Activated naive CD4-positive, alpha-beta T cell treated with anti-CD3 and anti-CD28 coated beads, Interleukin-2, amount 10 ng/mL, durations not matched to agents 7 days and 5 days (primary cell): ENCODE data around the gene KCNJ3.

Experiments
- CTCF ChIA-PET: fragments of 350-600 bp; sonication (Branson Sonifier 250); formaldehyde crosslinking; loops from one replicate; lab custom pipeline; 2021; ENCODE audit warnings: antibody characterized with exemption; lab: Charles Lee
- DNase-seq: peaks from one replicate; pipeline ENCODE4 v3.0.0-alpha.2; 2020
- H3K27ac Mint-ChIP-seq: one replicate; pipeline ENCODE4 v1.8.0; 2021; ENCODE audit warnings: mild to moderate bottlenecking, moderate library complexity, mixed read lengths
- H3K27me3 Mint-ChIP-seq: one replicate; pipeline ENCODE4 v1.8.0; 2021; ENCODE audit warnings: mild to moderate bottlenecking, mixed read lengths
- H3K36me3 Mint-ChIP-seq: one replicate; pipeline ENCODE4 v1.8.0; 2021; ENCODE audit warnings: mixed read lengths
- H3K4me1 Mint-ChIP-seq: one replicate; pipeline ENCODE4 v1.8.0; 2021; ENCODE audit warnings: mixed read lengths
- H3K4me3 Mint-ChIP-seq: one replicate; pipeline ENCODE4 v1.8.0; 2021; ENCODE audit warnings: mild to moderate bottlenecking, moderate library complexity, mixed read lengths
- H3K9me3 Mint-ChIP-seq: one replicate; pipeline ENCODE4 v1.8.0; 2021; ENCODE audit warnings: mixed read lengths

KCNJ3 gene, protein sequence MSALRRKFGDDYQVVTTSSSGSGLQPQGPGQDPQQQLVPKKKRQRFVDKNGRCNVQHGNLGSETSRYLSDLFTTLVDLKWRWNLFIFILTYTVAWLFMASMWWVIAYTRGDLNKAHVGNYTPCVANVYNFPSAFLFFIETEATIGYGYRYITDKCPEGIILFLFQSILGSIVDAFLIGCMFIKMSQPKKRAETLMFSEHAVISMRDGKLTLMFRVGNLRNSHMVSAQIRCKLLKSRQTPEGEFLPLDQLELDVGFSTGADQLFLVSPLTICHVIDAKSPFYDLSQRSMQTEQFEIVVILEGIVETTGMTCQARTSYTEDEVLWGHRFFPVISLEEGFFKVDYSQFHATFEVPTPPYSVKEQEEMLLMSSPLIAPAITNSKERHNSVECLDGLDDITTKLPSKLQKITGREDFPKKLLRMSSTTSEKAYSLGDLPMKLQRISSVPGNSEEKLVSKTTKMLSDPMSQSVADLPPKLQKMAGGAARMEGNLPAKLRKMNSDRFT

DNA sequence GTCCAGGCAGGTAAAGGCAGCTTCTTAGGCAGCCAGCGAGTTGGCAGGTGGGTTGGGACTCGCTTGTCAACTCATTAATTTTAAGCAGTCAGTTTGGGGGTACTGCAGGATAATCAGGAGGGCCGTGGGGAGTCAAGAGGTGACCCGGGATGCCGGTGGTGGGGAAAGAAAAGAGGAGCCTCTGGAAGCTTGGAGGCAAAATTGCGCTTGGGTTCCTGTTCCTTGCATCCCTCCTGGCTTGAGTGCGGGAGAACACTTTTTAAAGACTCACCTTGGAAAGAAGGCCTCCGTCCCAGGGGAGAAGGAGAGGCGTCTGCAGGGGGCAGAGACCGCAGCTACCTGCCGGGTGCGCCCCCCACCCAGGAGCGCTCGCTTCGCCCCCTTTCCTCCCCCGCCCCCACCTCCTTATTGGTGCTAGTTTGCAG is at the start of gene KCNJ3:
Gene KCNJ3, plus strand, starts transcription at position 400 of the 425 bp plus-strand sequence. CDS start 81 bp downstream, outside the sequence.
- Mint-ChIP-seq H3K4me3 (no peak within 1 kb of the TSS), H3K4me1 (no peaks in the 10 kb centered on the region), H3K9me3 (no peaks in the 10 kb centered on the region), H3K27ac (peak within 1 kb of the TSS; percentile 28), H3K27me3 (peaks cover 35% of the 10 kb centered on the region), H3K36me3 (no peaks in the 10 kb centered on the region)
- DNase-seq, result no peak
- CTCF ChIA-PET, result no interaction called here

DNA sequence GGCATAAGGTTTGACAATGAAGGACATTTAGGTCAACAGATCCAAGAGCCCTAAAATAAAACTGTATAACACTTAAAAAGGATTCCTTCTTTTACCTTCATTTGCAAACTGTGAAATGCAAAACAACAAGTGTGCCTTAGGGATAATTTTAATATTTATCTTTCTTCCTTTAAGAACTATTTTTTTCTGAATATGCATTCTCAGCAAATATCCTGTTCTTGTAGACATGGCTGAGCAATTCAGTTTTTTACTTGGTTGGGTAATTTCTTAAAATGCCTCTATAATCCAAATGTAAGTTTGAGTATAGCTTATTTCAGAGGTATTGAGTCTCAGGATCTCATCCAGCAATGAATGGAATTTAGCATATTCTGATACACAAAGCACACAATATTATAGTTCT is 43.0 kb upstream of the KCNJ3 start:
- DNase-seq, result no peak
- Mint-ChIP-seq H3K27ac (no peak overlapping the region), H3K4me3 (no peak overlapping the region), H3K27me3 (no peaks in the 10 kb centered on the region), H3K36me3 (no peaks in the 10 kb centered on the region), H3K4me1 (no peaks in the 10 kb centered on the region), H3K9me3 (no peaks in the 10 kb centered on the region)
- CTCF ChIA-PET, result no interaction called here

DNA sequence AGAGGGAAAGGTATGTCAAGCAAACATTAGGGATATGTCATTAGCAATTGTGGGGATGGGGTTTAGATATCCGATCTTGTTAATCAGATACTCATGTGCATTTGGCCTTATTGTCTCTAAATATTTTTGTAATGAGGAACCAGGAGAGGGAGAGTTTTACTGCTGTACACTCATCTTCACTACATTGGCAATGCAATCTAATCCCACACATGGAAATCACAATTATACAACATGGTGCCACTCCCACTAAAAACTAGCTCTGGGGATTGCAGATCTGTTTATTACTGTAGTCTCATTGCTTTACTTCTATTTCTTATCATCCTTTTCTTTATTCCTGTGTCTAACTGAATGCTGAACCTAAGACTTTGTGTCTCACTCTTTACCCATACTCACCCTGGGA is 39.6 kb upstream of the KCNJ3 start:
- Mint-ChIP-seq H3K4me1 (no peaks in the 10 kb centered on the region), H3K27me3 (no peaks in the 10 kb centered on the region), H3K36me3 (no peaks in the 10 kb centered on the region), H3K9me3 (no peaks in the 10 kb centered on the region), H3K4me3 (no peak overlapping the region), H3K27ac (no peak overlapping the region)
- CTCF ChIA-PET, result no interaction called here
- no peak for DNase-seq

DNA sequence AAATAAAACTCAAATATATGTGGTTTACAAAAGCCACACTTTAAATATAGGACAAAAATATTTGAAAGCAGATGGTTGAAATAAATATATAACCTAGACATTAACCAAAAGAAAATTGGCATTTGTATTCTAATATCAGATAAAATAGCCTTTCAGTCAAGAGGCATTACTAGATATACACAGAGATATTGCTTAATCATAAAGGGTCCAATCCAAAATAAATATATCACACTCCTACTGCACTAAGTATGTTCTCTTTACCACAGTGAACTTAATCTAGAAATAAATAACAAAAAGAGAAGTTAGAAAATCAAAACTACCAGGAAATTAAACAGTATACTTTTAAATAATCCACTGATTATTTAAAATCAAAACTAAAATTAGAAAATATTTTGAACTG is 34.2 kb upstream of the KCNJ3 start:
- Mint-ChIP-seq H3K4me1 (no peaks in the 10 kb centered on the region), H3K9me3 (no peaks in the 10 kb centered on the region), H3K27ac (no peak overlapping the region), H3K27me3 (no peaks in the 10 kb centered on the region), H3K36me3 (no peaks in the 10 kb centered on the region), H3K4me3 (no peak overlapping the region)
- CTCF ChIA-PET, result no interaction called here
- DNase-seq, result no peak

DNA sequence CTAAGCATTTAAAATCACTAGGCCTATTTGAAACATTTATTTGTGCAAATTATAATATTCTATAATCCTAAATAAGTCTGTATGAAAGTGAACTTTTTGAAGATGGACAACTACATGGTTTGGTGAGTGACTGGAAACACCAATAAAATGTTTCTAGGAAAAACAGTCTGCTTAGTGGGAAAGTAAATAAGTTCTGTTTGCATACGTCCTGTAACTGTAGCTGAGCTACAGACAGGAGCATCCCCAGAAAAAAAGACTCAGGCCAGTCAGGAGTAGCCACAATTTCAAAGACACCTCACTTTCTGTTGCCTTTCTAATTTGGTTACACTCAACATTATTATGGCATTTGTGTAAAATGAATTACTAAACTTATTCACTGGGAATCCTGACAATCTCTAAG is 28.4 kb upstream of the KCNJ3 start:
- CTCF ChIA-PET, result no interaction called here
- Mint-ChIP-seq H3K4me1 (no peaks in the 10 kb centered on the region), H3K27ac (no peak overlapping the region), H3K27me3 (no peaks in the 10 kb centered on the region), H3K4me3 (no peak overlapping the region), H3K36me3 (no peaks in the 10 kb centered on the region), H3K9me3 (no peaks in the 10 kb centered on the region)
- DNase-seq, result no peak

DNA sequence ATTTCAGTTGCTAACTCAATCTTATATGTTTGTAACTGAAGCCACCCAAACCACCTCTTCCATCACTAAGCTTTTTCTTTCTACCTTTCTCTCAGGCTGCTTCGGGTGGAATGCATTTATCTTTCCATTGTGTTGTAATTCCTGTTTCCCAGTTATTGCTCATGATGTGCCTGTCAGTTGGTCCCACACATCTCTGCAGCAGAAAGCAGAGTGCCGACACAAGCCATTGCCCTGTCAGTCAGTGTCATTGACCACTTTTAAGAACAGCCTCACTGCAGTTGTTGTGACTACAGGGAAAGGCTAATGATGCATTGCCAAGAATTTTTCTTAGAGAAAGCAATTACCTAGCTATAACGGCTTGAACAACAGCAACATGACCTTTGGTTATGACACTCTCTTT is 24.8 kb upstream of the KCNJ3 start:
- Mint-ChIP-seq H3K9me3 (no peaks in the 10 kb centered on the region), H3K36me3 (no peaks in the 10 kb centered on the region), H3K4me1 (no peaks in the 10 kb centered on the region), H3K27me3 (no peaks in the 10 kb centered on the region), H3K27ac (no peak overlapping the region), H3K4me3 (no peak overlapping the region)
- no peak for DNase-seq
- CTCF ChIA-PET, result no interaction called here

DNA sequence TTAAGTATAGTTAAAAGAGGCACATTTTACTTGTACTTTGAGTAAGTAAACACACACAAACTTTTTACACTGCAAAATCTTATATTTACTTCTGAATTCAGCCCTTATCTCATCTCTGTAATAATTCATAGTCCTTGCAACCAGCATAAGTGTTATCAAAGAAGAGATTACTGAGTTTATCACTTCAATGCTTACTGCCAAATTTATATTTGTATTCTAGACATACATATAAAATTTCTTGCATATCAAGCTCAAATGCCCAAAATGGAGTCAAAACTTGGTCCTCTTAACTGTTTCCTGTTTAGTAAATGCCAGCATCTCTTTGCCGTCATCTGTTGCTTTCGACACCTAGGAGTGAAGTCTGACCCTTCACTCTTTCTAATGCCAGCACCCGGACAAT is 21.1 kb upstream of the KCNJ3 start:
- Mint-ChIP-seq H3K27ac (no peak overlapping the region), H3K27me3 (no peaks in the 10 kb centered on the region), H3K4me3 (no peak overlapping the region), H3K9me3 (no peaks in the 10 kb centered on the region), H3K4me1 (no peaks in the 10 kb centered on the region), H3K36me3 (no peaks in the 10 kb centered on the region)
- CTCF ChIA-PET, result no interaction called here
- DNase-seq, result no peak

DNA sequence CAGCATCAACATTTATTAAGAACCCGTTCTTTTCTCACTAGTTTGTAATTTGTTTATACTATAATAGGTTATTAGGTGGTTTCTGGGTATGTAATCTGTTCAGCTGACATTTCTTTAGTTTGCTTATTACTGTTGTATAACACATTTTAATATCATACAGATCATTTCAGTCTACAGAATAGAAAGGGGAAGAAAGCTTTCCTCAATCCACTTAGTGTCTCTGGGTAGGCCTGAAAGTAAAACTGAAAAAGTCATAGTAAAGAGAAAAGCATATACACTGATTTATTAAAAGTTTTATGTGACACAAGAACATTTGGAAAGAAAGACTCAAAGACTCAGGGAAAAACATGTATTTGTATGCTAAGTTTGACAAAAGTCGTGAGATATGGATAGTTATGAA is 16.8 kb upstream of the KCNJ3 start:
- Mint-ChIP-seq H3K4me1 (no peaks in the 10 kb centered on the region), H3K9me3 (no peaks in the 10 kb centered on the region), H3K27me3 (no peaks in the 10 kb centered on the region), H3K4me3 (no peak overlapping the region), H3K27ac (no peak overlapping the region), H3K36me3 (no peaks in the 10 kb centered on the region)
- DNase-seq, result no peak
- CTCF ChIA-PET, result no interaction called here

DNA sequence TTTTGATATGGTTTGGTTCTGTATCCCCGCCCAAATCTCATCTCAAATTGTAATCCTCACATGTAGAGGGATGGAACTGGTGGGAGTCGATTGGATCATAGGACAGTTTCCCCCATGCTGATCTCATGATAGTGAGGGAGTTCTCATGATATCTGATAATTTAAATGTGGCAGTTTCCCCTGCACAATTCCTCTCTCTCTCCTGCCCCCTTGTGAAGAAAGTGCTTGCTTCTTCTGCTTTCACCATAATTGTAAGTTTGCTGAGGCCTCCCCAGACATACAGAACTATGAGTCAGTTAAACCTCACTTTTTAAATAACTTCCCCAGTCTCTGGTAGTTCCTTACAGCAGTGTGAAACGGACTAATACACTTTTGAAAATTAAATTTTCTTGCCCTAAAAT is 12.3 kb upstream of the KCNJ3 start:
- H3K4me3 Mint-ChIP-seq, result no peak overlapping the region
- no peaks in the 10 kb centered on the region for H3K4me1 Mint-ChIP-seq
- no peak for DNase-seq
- H3K27ac Mint-ChIP-seq, result no peak overlapping the region
- H3K27me3 Mint-ChIP-seq, result no peaks in the 10 kb centered on the region
- CTCF ChIA-PET, result no interaction called here
- H3K36me3 Mint-ChIP-seq, result no peaks in the 10 kb centered on the region
- no peaks in the 10 kb centered on the region for H3K9me3 Mint-ChIP-seq

DNA sequence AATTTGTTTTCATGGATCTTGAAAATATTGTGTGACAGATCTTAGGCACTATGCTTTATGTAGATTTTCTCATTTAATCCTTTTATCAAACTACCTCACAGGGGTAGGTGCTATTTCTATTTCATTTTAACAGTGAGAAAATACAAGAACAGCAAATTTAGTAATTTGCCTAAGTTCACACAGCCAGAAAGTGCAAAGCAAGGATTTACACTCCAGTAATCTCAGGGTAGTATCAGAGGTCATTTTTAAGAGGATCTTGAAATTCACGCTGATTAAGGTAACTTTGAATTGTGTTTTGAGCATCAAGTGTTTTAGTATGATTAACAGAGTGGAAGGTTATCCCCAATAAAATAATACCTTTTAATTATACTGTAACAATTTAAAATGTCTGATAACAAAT is 10.1 kb upstream of the KCNJ3 start:
- Mint-ChIP-seq H3K4me1 (no peaks in the 10 kb centered on the region), H3K36me3 (no peaks in the 10 kb centered on the region), H3K27ac (no peak overlapping the region), H3K9me3 (no peaks in the 10 kb centered on the region), H3K27me3 (no peaks in the 10 kb centered on the region), H3K4me3 (no peak overlapping the region)
- no peak for DNase-seq
- CTCF ChIA-PET, result no interaction called here

DNA sequence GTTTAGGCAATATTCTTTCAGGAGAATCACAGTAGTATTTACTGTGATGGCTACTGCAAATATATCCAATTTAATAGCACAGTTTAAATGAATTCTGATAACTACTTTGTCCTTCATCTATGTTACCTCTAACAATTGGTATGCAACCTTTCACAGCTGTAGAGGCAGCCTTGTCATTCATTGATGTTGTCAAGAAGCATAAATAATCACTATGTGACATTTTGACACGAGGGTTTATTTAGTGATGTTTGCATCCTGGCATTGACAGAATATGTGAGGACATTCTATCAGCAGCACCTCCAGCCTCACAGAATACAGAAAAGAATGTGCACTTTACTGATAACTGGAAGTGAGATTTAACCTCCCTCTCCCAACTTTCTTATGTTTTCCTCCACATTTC is 9.3 kb upstream of the KCNJ3 start:
- H3K4me1 Mint-ChIP-seq, result no peaks in the 10 kb centered on the region
- no peak overlapping the region for H3K4me3 Mint-ChIP-seq
- no peaks in the 10 kb centered on the region for H3K9me3 Mint-ChIP-seq
- H3K36me3 Mint-ChIP-seq, result no peaks in the 10 kb centered on the region
- H3K27me3 Mint-ChIP-seq, result no peaks in the 10 kb centered on the region
- CTCF ChIA-PET, result no interaction called here
- no peak overlapping the region for H3K27ac Mint-ChIP-seq
- no peak for DNase-seq

DNA sequence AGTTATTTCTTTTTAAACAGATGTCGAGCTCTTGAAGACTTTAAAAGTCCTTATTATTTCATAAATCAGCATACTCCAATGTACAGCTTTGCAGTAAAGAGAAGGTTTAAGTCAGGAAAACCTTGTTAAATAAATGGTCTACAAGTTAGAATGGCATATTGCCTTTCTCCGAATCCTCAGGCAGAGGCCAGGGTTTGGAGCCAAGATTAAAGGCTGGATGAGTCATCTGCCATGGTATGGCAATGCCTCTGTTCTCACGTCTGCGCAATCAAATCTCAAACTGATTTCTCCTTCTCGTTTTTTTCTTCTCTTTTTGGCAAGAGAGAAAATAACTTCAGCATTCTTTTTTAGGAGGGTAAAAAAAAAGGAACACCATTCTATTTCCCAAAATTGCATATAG is 5.6 kb upstream of the KCNJ3 start:
- DNase-seq, result no peak
- CTCF ChIA-PET, result no interaction called here
- Mint-ChIP-seq H3K36me3 (no peaks in the 10 kb centered on the region), H3K9me3 (no peaks in the 10 kb centered on the region), H3K4me3 (no peak overlapping the region), H3K27ac (no peak overlapping the region), H3K27me3 (peaks cover 16% of the 10 kb centered on the region), H3K4me1 (no peaks in the 10 kb centered on the region)

DNA sequence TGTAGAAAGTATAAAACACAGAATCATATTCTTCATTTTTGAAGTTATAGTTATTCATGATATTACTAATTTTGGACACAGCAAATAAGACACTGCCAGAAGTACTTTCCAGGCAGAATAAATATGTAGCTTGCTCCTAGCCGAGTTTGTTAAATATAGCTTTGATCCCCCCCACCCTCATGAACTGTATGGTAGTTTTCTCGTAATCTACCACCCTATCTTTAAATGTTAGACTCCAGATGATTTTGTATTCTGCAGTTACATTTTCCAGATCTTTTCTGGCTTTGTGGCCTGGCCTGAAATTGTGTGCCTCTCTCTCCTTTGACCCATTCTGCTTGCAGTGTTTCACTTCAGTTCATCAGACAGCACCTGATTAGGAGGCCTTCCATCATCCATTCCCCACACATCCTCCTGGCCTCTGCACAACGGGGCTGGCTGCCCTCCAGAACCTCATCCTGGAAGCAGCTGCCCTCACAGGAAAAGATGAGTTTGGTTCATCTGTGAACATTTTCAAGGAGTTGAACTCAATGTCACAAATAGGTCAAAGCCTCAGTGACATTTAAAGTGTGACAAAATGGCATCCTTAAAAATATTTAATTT is 4.7 kb upstream of the KCNJ3 start:
- Mint-ChIP-seq H3K9me3 (no peaks in the 10 kb centered on the region), H3K4me1 (no peaks in the 10 kb centered on the region), H3K4me3 (no peak overlapping the region), H3K36me3 (no peaks in the 10 kb centered on the region), H3K27ac (no peak overlapping the region), H3K27me3 (peaks cover 25% of the 10 kb centered on the region)
- no peak for DNase-seq
- CTCF ChIA-PET, result no interaction called here

DNA sequence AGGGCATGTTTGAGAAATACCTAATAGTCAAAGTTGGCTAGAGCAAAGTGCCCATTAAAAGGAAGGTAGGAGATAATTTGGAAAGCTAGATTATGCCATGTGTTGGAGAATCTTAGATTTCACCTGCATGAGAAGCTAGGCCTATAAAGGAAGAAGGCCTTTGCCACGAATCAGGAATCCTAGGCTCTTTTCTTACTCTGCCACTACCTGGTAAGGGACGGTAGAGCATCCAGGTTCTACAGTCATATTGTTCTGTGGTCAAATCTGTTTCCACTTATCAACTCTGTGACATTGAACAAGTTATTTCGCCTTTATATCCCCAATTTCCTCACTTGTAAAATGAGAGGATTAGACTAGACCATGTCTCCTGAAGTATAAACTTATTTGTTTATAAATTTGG is 3.6 kb upstream of the KCNJ3 start:
- Mint-ChIP-seq H3K36me3 (no peaks in the 10 kb centered on the region), H3K4me3 (no peak overlapping the region), H3K9me3 (no peaks in the 10 kb centered on the region), H3K4me1 (no peaks in the 10 kb centered on the region), H3K27me3 (peaks cover 35% of the 10 kb centered on the region), H3K27ac (no peak overlapping the region)
- DNase-seq, result no peak
- CTCF ChIA-PET, result no interaction called here

DNA sequence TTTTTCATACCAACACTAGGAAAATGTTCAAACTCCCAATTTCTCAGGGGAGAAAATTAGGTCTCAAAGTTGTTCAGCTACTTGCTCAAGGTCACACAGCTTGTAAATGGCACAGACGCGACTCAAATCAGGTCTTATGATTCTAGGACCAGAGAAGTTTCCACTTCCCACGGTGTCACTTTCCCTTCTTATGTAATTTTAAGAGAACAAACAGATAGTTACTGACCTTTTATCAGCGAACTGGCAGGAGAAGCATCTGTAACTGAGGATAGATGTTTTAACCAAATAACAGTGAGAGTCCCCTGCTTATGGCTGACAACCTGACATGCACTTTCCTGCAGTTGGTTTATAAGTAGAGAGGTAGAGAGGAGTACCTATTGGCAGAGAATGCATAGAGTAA is 2.1 kb upstream of the KCNJ3 start:
- no peak for DNase-seq
- CTCF ChIA-PET, result no interaction called here
- Mint-ChIP-seq H3K27me3 (peaks cover 35% of the 10 kb centered on the region), H3K4me3 (no peak overlapping the region), H3K4me1 (no peaks in the 10 kb centered on the region), H3K36me3 (no peaks in the 10 kb centered on the region), H3K27ac (no peak overlapping the region), H3K9me3 (no peaks in the 10 kb centered on the region)
